Measurements from ENCODE around the gene UBE2F. TPM values are rescaled to one million over a fixed set of nuclear protein-coding genes. Genes with fewer than 3 reads are reported as not detected.

The UBE2F gene
- total and polyA plus RNA-seq, 9 of the 15 experiments (the other 6 are each of a cell fraction or from before 2014, with no cell fraction given) = 18.1 to 88.1 (median 53.0) TPM

GRCh38 chr2:237966565-237967462 lies at the start of gene UBE2F (continued):
- TF ChIP-seq E2F8 (IDR thresholded peaks at IDR 0.05; ENCODE audit: low read depth, partially characterized antibody) = no peak
- TF ChIP-seq CGGBP1 (CRISPR knock-in tag; IDR thresholded peaks at IDR 0.05) = no peak
- no peak for TF ChIP-seq WHSC1 (IDR thresholded peaks at IDR 0.05; ENCODE audit: low read length)
- no peak for TF ChIP-seq IRF2 (CRISPR knock-in tag; IDR thresholded peaks at IDR 0.05)
- TF ChIP-seq ZBTB26 (CRISPR knock-in tag; IDR thresholded peaks at IDR 0.05) = no peak
- peak; percentile 49 for TF ChIP-seq POLR2B (IDR thresholded peaks at IDR 0.05; ENCODE audit: low read depth, partially characterized antibody)
- no peak for TF ChIP-seq NUFIP1 (IDR thresholded peaks at IDR 0.05; ENCODE audit: partially characterized antibody)
- peak in 1 of 2 experiments; percentile 92; a peak in 2 of 4 replicates for TF ChIP-seq ZNF639 (CRISPR knock-in tag; conservative IDR thresholded peaks at IDR 0.05 in 1 of 2, IDR thresholded peaks at IDR 0.05 in 1 of 2)
- TF ChIP-seq KLF13 (tag; IDR thresholded peaks at IDR 0.05; ENCODE audit: borderline replicate concordance, low read depth) = no peak
- peak; percentile 85 for TF ChIP-seq BHLHE40 (IDR thresholded peaks at IDR 0.05; ENCODE audit: low read length)
- no peak for TF ChIP-seq DLX4 (CRISPR knock-in tag; IDR thresholded peaks at IDR 0.05)
- no peak for TF ChIP-seq KAT2B (IDR thresholded peaks at IDR 0.05; ENCODE audit: low read depth, low read length)
- no peak for TF ChIP-seq ZC3H11A (IDR thresholded peaks at IDR 0.05; ENCODE audit: low read depth, low read length)
- peak; percentile 38 for TF ChIP-seq TBP (optimal IDR thresholded peaks at IDR 0.05; ENCODE audit: low read depth, low read length)
- no peak for TF ChIP-seq ZNF57 (CRISPR knock-in tag; IDR thresholded peaks at IDR 0.05)
- no peak for TF ChIP-seq HMG20B (CRISPR knock-in tag; IDR thresholded peaks at IDR 0.05)
- peak; percentile 96 for TF ChIP-seq CXXC5 (CRISPR knock-in tag; IDR thresholded peaks at IDR 0.05)
- TF ChIP-seq HOMEZ (CRISPR knock-in tag; IDR thresholded peaks at IDR 0.05) = no peak
- no peak for TF ChIP-seq NFIX (CRISPR knock-in tag; IDR thresholded peaks at IDR 0.05; ENCODE audit: low read depth)

All from K562 (cell line).